ACC112 (cell line): Measurements from ENCODE around the gene ADRA2C.

Experiments
- H2AFZ ChIP-seq: fragments of 200-600 bp; sonication (generic); one replicate; pipeline ENCODE4 v1.6.0; 2017; ENCODE audit warnings: antibody characterized with exemption, low read length; ENCODE audit not compliant: unreplicated experiment
- H3K27ac ChIP-seq: fragments of 200-600 bp; sonication (generic); 2 replicates; pipeline ENCODE4 v1.5.1; 2014; ENCODE audit warnings: low read depth, mild to moderate bottlenecking, antibody characterized with exemption, low read length, moderate library complexity
- H3K27me3 ChIP-seq: fragments of 200-600 bp; sonication (generic); 2 replicates; pipeline ENCODE4 v1.6.1; 2014; ENCODE audit warnings: mild to moderate bottlenecking, antibody characterized with exemption, low read length, moderate library complexity, mixed read lengths; ENCODE audit not compliant: insufficient read depth
- H3K36me3 ChIP-seq: fragments of 200-600 bp; sonication (generic); 2 replicates; pipeline ENCODE4 v1.6.1; 2016; ENCODE audit warnings: mild to moderate bottlenecking, antibody characterized with exemption, low read length, moderate library complexity, mixed read lengths; ENCODE audit not compliant: insufficient read depth
- H3K4me1 ChIP-seq: fragments of 200-600 bp; sonication (generic); one replicate; pipeline ENCODE4 v1.6.1; 2016; ENCODE audit warnings: low read length, mixed read lengths; ENCODE audit not compliant: insufficient read depth, unreplicated experiment, control insufficient read depth
- H3K4me3 ChIP-seq: fragments of 200-600 bp; sonication (generic); 2 replicates; pipeline ENCODE4 v1.5.1; 2014; ENCODE audit warnings: mild to moderate bottlenecking, low read depth, low read length
- H3K79me2 ChIP-seq: fragments of 200-600 bp; sonication (generic); one replicate; pipeline ENCODE4 v1.6.0; 2016; ENCODE audit warnings: low read length; ENCODE audit not compliant: control insufficient read depth, unreplicated experiment, insufficient read depth

The ADRA2C gene

GRCh38 chr4:3771164-3771809 is 5.1 kb downstream of the ADRA2C start:
- Histone ChIP-seq H3K4me1 (no peaks in the 10 kb centered on the region), H3K4me3 (no peak overlapping the region), H2AFZ (no peak overlapping the region), H3K36me3 (no peaks in the 10 kb centered on the region), H3K27ac (no peak overlapping the region), H3K79me2 (no peaks in the 10 kb centered on the region), H3K27me3 (peaks cover 83% of the 10 kb centered on the region)

- peaks cover 82% of the 10 kb centered on the region for H3K27me3 ChIP-seq
- no peak overlapping the region for H2AFZ ChIP-seq
- no peak overlapping the region for H3K4me3 ChIP-seq
- no peaks in the 10 kb centered on the region for H3K79me2 ChIP-seq
- no peaks in the 10 kb centered on the region for H3K4me1 ChIP-seq
- no peak overlapping the region for H3K27ac ChIP-seq
- no peaks in the 10 kb centered on the region for H3K36me3 ChIP-seq
Measured at GRCh38 chr4:3771939-3772495, 5.8 kb downstream of the ADRA2C start.

GRCh38 chr4:3772632-3773031 is 6.4 kb downstream of the ADRA2C start:
- H3K27ac ChIP-seq, result no peak overlapping the region
- peaks cover 79% of the 10 kb centered on the region for H3K27me3 ChIP-seq
- H3K4me3 ChIP-seq, result no peak overlapping the region
- no peaks in the 10 kb centered on the region for H3K4me1 ChIP-seq
- H2AFZ ChIP-seq, result no peak overlapping the region
- H3K79me2 ChIP-seq, result no peaks in the 10 kb centered on the region
- H3K36me3 ChIP-seq, result no peaks in the 10 kb centered on the region

GRCh38 chr4:3773552-3774001 is 7.4 kb downstream of the ADRA2C start:
- no peak overlapping the region for H3K27ac ChIP-seq

GRCh38 chr4:3774253-3774883 is 8.2 kb downstream of the ADRA2C start:
- no peaks in the 10 kb centered on the region for H3K4me1 ChIP-seq
- no peaks in the 10 kb centered on the region for H3K79me2 ChIP-seq
- H2AFZ ChIP-seq, result no peak overlapping the region
- H3K36me3 ChIP-seq, result no peaks in the 10 kb centered on the region
- no peak overlapping the region for H3K4me3 ChIP-seq
- H3K27ac ChIP-seq, result no peak overlapping the region
- peaks cover 61% of the 10 kb centered on the region for H3K27me3 ChIP-seq

More at GRCh38 chr4:3773552-3774001, 7.4 kb downstream of the ADRA2C start:
- Histone ChIP-seq H3K79me2 (no peaks in the 10 kb centered on the region), H3K27me3 (peaks cover 69% of the 10 kb centered on the region), H3K4me3 (no peak overlapping the region), H3K4me1 (no peaks in the 10 kb centered on the region), H2AFZ (no peak overlapping the region), H3K36me3 (no peaks in the 10 kb centered on the region)

- H3K36me3 ChIP-seq, result no peaks in the 10 kb centered on the region
- H3K4me1 ChIP-seq, result no peaks in the 10 kb centered on the region
- no peak overlapping the region for H3K27ac ChIP-seq
- peaks cover 55% of the 10 kb centered on the region for H3K27me3 ChIP-seq
- H3K79me2 ChIP-seq, result no peaks in the 10 kb centered on the region
- H3K4me3 ChIP-seq, result no peak overlapping the region
- no peak overlapping the region for H2AFZ ChIP-seq
Measured at GRCh38 chr4:3775005-3775404, 8.8 kb downstream of the ADRA2C start.

GRCh38 chr4:3775576-3775975 is 9.4 kb downstream of the ADRA2C start:
- H3K36me3 ChIP-seq, result no peaks in the 10 kb centered on the region
- peaks cover 49% of the 10 kb centered on the region for H3K27me3 ChIP-seq
- H3K79me2 ChIP-seq, result no peaks in the 10 kb centered on the region
- H3K4me1 ChIP-seq, result no peaks in the 10 kb centered on the region
- H3K4me3 ChIP-seq, result no peak overlapping the region
- no peak overlapping the region for H2AFZ ChIP-seq
- H3K27ac ChIP-seq, result no peak overlapping the region

- no peaks in the 10 kb centered on the region for H3K4me1 ChIP-seq
- no peak overlapping the region for H2AFZ ChIP-seq
- H3K36me3 ChIP-seq, result no peaks in the 10 kb centered on the region
- H3K4me3 ChIP-seq, result no peak overlapping the region
- no peaks in the 10 kb centered on the region for H3K79me2 ChIP-seq
- no peak overlapping the region for H3K27ac ChIP-seq
- H3K27me3 ChIP-seq, result peaks cover 41% of the 10 kb centered on the region
Measured at GRCh38 chr4:3776166-3777032, 10.2 kb downstream of the ADRA2C start.

GRCh38 chr4:3777033-3777390 is 10.8 kb downstream of the ADRA2C start:
- Histone ChIP-seq H2AFZ (no peak overlapping the region), H3K27me3 (peaks cover 35% of the 10 kb centered on the region), H3K4me3 (no peak overlapping the region), H3K79me2 (no peaks in the 10 kb centered on the region), H3K36me3 (no peaks in the 10 kb centered on the region), H3K27ac (no peak overlapping the region), H3K4me1 (no peaks in the 10 kb centered on the region)

- peaks cover 34% of the 10 kb centered on the region for H3K27me3 ChIP-seq
- no peak overlapping the region for H3K27ac ChIP-seq
- no peaks in the 10 kb centered on the region for H3K36me3 ChIP-seq
- H2AFZ ChIP-seq, result no peak overlapping the region
- no peaks in the 10 kb centered on the region for H3K4me1 ChIP-seq
- no peaks in the 10 kb centered on the region for H3K79me2 ChIP-seq
- H3K4me3 ChIP-seq, result no peak overlapping the region
Measured at GRCh38 chr4:3777669-3778068, 11.5 kb downstream of the ADRA2C start.
